GM18519 (cell line): ENCODE data around the gene MYO7B.

Experiments used
- ATAC-seq: cut with Tn5 transposase; IDR thresholded peaks from one replicate; pipeline ENCODE4 v1.9.1; 2021; ENCODE audit warnings: mild to moderate bottlenecking, moderate library complexity; ENCODE audit not compliant: unreplicated experiment, low FRiP score

The MYO7B gene

GRCh38 chr2:127632592-127633489 lies 97.4 kb downstream of the MYO7B start:
- peak; percentile 38 for ATAC-seq

- no peak for ATAC-seq
Measured at GRCh38 chr2:127633556-127634065, 98.1 kb downstream of the MYO7B start.

GRCh38 chr2:127634066-127634617 lies 98.7 kb downstream of the MYO7B start:
- no peak for ATAC-seq

- ATAC-seq, result no peak
Measured at GRCh38 chr2:127634626-127635379, 99.3 kb downstream of the MYO7B start.

- no peak for ATAC-seq
Measured at GRCh38 chr2:127635380-127636237, 100.1 kb downstream of the MYO7B start.

GRCh38 chr2:127636248-127637235 lies 101.1 kb downstream of the MYO7B start:
- no peak for ATAC-seq

GRCh38 chr2:127637236-127637630 lies 101.8 kb downstream of the MYO7B start:
- no peak for ATAC-seq

- ATAC-seq, result no peak
Measured at GRCh38 chr2:127637725-127638252, 102.3 kb downstream of the MYO7B start.

- ATAC-seq, result no peak
Measured at GRCh38 chr2:127638361-127639110, 103.1 kb downstream of the MYO7B start.

GRCh38 chr2:127639111-127639474 lies 103.6 kb downstream of the MYO7B start:
- no peak for ATAC-seq

GRCh38 chr2:127640082-127641072 lies 104.9 kb downstream of the MYO7B start:
- no peak for ATAC-seq

GRCh38 chr2:127641133-127641532 lies 105.7 kb downstream of the MYO7B start:
- ATAC-seq, result no peak

GRCh38 chr2:127641846-127642507 lies 106.5 kb downstream of the MYO7B start:
- ATAC-seq, result no peak

GRCh38 chr2:127642706-127643438 lies 107.4 kb downstream of the MYO7B start:
- ATAC-seq, result no peak

- no peak for ATAC-seq
Measured at GRCh38 chr2:127643439-127644065, 108.1 kb downstream of the MYO7B start.
